ENCODE data around the gene CCL22. TPM values are rescaled to one million over a fixed set of nuclear protein-coding genes. Genes with fewer than 3 reads are reported as not detected.

Gene CCL22, protein sequence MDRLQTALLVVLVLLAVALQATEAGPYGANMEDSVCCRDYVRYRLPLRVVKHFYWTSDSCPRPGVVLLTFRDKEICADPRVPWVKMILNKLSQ
- not detected for total RNA-seq

DNA sequence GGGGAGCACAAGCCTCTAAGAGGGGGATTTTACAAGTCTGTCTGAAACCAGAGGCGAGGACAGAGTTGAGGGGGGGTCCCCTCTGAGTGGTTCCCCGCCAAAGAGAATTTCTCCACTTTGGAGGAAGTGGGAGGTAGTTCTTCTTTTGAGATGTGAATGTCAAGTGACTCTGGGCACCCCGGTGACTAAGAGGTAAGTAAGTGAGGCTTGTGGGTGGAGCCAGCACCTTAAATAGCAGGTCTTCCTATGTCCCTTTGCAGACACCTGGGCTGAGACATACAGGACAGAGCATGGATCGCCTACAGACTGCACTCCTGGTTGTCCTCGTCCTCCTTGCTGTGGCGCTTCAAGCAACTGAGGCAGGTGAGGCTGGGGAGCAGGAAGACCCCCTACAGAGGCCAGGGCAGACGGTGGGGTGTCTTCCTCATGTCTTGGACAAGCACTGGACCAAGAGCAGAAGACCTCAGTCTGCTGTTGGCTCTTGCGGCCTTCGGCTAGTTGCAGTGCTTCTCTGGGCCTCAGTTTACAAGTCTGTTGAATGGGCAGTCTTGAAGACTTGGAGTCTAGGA lies at the start of gene CCL22:
Gene CCL22, plus strand, starts transcription at position 257 of the 569 bp plus-strand sequence. Its CDS starts 34 bp downstream, at position 291.
- H3K9me3 ChIP-seq = no peaks in the 10 kb centered on the region
- H3K4me1 ChIP-seq = peaks cover 0 to 7% of the 10 kb centered on the region in 2 donors
- H3K4me3 ChIP-seq (replicated peaks in 1 of 3) = no peak within 1 kb of the TSS
- DNase-seq = no peak
- no peak for TF ChIP-seq CTCF (IDR thresholded peaks at IDR 0.05)
- TF ChIP-seq POLR2A (IDR thresholded peaks at IDR 0.05) = no peak
- H3K36me3 ChIP-seq = no peaks in the 10 kb centered on the region
- intact Hi-C loops (cut with DNase I) = no loop called here
- WGBS, 2 donors = 89 to 90% methylated on average over 4 to 9 of the region's 9 CpGs
- no peak within 1 kb of the TSS for H3K27ac ChIP-seq
- H3K27me3 ChIP-seq = no peaks in the 10 kb centered on the region

GRCh38 chr16:57310801-57311200 lies 47.8 kb upstream of the CCL22 start:
- 40 to 45% methylated on average over 4 of the region's 4 CpGs for WGBS, 2 donors
- H3K9me3 ChIP-seq = no peaks in the 10 kb centered on the region
- no peak for DNase-seq
- H3K27ac ChIP-seq = no peak overlapping the region
- H3K4me1 ChIP-seq = peaks cover 0 to 8% of the 10 kb centered on the region in 2 donors
- H3K27me3 ChIP-seq = no peaks in the 10 kb centered on the region
- H3K4me3 ChIP-seq (replicated peaks in 1 of 3) = no peak overlapping the region
- TF ChIP-seq POLR2A (IDR thresholded peaks at IDR 0.05) = no peak
- TF ChIP-seq CTCF (IDR thresholded peaks at IDR 0.05) = no peak
- no peaks in the 10 kb centered on the region for H3K36me3 ChIP-seq
- intact Hi-C loops (cut with DNase I) = no loop called here

- Histone ChIP-seq H3K4me1 (peaks cover 0 to 16% of the 10 kb centered on the region in 2 donors), H3K9me3 (no peaks in the 10 kb centered on the region), H3K4me3 (replicated peaks in 1 of 3) (no peak overlapping the region), H3K27me3 (no peaks in the 10 kb centered on the region), H3K36me3 (no peaks in the 10 kb centered on the region), H3K27ac (no peak overlapping the region)
- DNase-seq = no peak
- 91 to 95% methylated on average over 2 of the region's 2 CpGs for WGBS, 2 donors
- no peak for TF ChIP-seq CTCF (IDR thresholded peaks at IDR 0.05)
- no peak for TF ChIP-seq POLR2A (IDR thresholded peaks at IDR 0.05)
- intact Hi-C loops (cut with DNase I) = no loop called here
Measured at GRCh38 chr16:57313509-57313908, 45.1 kb upstream of the CCL22 start.

- H3K4me1 ChIP-seq = peaks cover 0 to 16% of the 10 kb centered on the region in 2 donors
- H3K4me3 ChIP-seq (replicated peaks in 1 of 3) = no peak overlapping the region
- TF ChIP-seq CTCF (IDR thresholded peaks at IDR 0.05) = no peak
- TF ChIP-seq POLR2A (IDR thresholded peaks at IDR 0.05) = no peak
- no peak overlapping the region for H3K27ac ChIP-seq
- intact Hi-C loops (cut with DNase I) = no loop called here
- H3K9me3 ChIP-seq = no peaks in the 10 kb centered on the region
- WGBS, 2 donors = 70 to 76% methylated on average over 1 of the region's 1 CpG
- H3K27me3 ChIP-seq = no peaks in the 10 kb centered on the region
- no peak for DNase-seq
- H3K36me3 ChIP-seq = no peaks in the 10 kb centered on the region
Measured at GRCh38 chr16:57314161-57314785, 44.3 kb upstream of the CCL22 start.

DNA sequence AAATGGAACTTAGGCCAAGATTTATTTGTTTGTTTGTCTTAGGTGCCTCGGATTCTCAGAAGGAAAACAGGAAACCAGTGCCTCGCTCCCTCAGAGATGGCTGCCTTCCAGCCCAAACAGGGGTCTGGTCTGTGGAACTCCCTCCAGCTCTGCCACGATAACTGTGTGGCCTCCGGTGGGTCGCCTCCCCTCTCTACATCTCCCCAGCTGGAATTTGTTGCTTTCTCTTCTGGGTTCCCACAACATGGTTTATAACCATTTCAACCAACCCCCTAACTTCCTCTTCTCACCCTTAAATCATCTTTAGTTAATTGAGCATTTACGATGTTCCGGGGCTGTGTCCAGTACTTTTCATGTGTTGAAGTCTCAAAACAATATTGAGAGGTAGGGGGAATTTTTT lies 43.2 kb upstream of the CCL22 start:
- no peak for TF ChIP-seq POLR2A (IDR thresholded peaks at IDR 0.05)
- no peak for TF ChIP-seq CTCF (IDR thresholded peaks at IDR 0.05)
- Histone ChIP-seq H3K36me3 (no peaks in the 10 kb centered on the region), H3K4me3 (replicated peaks in 1 of 3) (no peak overlapping the region), H3K27ac (no peak overlapping the region), H3K9me3 (no peaks in the 10 kb centered on the region), H3K27me3 (no peaks in the 10 kb centered on the region), H3K4me1 (peaks cover 0 to 16% of the 10 kb centered on the region in 2 donors)
- WGBS, 2 donors = 65 to 71% methylated on average over 7 of the region's 7 CpGs
- no peak for DNase-seq
- intact Hi-C loops (cut with DNase I) = no loop called here
